HFF-Myc (cell line): ENCODE data around the gene MAN2B1.
A peak's percentile ranks its signal among the peaks of the same experiment; 100 is the strongest.
"Not testable (repeated sequence)": the region's sequence is repeated elsewhere in the genome, so short reads cannot be mapped to it uniquely, and the experiment has no call there.

Experiments
- DNase-seq: peaks from one replicate; pipeline ENCODE4 v3.0.0-alpha.2; 2011; ENCODE audit warnings: low read depth; ENCODE audit errors: extremely low read depth
- H3K4me3 ChIP-seq: replicated peaks from 2 replicates; pipeline ENCODE4 v1.5.1; 2011; ENCODE audit warnings: low read depth, mild to moderate bottlenecking, control low read depth, low read length
- TF ChIP-seq, protein P1 (sequence below): IDR thresholded peaks from 2 replicates; pipeline ENCODE4 v1.5.1; 2012; ENCODE audit warnings: mild to moderate bottlenecking, low read depth, low read length, control low read depth; ENCODE audit errors: missing control alignments

The MAN2B1 gene

DNA sequence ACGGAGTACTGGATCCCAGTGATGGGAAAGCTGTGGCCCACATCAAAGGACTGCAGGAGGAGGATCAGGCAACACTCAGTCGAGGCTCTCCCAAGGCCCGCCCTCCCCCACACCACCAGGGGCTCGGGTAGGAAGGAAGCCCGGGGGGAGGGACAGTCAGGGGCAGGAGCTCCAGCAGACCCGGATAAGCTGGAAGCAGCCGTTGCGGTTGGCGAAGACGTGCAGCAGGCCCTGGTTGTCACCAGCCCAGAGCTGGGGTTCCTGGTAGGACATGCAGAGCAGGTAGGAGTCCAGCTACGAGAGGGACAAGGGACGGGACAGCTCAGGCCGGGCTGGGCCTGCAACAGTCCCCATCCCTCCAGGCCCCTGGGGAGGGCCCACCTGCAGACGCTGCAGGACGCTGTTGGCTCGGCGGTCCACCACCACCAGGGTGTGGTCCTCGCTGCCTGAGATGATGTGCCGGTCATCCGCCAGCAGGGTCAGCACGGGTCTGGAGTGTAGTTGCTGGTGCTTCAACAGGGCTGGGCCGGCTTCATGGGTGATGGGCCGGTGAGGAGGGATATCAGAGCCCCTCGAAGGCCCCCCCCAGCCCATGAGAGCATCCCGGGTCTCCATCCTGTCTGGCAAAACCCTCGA is 23.2 kb upstream of the MAN2B1 start:
- no peak overlapping the region for H3K4me3 ChIP-seq
- DNase-seq: no peak
- TF ChIP-seq, protein P1, sequence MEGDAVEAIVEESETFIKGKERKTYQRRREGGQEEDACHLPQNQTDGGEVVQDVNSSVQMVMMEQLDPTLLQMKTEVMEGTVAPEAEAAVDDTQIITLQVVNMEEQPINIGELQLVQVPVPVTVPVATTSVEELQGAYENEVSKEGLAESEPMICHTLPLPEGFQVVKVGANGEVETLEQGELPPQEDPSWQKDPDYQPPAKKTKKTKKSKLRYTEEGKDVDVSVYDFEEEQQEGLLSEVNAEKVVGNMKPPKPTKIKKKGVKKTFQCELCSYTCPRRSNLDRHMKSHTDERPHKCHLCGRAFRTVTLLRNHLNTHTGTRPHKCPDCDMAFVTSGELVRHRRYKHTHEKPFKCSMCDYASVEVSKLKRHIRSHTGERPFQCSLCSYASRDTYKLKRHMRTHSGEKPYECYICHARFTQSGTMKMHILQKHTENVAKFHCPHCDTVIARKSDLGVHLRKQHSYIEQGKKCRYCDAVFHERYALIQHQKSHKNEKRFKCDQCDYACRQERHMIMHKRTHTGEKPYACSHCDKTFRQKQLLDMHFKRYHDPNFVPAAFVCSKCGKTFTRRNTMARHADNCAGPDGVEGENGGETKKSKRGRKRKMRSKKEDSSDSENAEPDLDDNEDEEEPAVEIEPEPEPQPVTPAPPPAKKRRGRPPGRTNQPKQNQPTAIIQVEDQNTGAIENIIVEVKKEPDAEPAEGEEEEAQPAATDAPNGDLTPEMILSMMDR: no peak

DNA sequence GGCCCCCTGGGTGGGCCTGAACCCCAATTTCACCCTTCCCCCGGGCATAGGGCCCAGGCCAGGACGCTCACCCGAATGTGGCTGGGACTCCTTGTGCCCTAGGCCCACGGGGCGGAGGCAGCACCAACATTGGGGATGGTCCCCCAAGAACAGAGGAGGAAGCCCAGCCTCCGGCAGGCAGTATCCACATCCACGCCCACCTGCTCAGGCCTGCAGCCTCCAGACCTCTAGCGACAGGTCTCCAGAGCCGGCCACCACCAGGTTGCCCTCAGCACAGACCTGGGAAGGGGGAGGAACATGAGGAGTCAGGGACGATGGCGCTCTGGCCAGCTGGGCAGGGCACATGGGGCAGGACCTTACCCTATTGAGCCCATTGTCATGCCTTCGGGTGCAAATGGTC is 22.5 kb upstream of the MAN2B1 start:
- no peak for DNase-seq
- H3K4me3 ChIP-seq: no peak overlapping the region
- TF ChIP-seq, protein P1: no peak

DNA sequence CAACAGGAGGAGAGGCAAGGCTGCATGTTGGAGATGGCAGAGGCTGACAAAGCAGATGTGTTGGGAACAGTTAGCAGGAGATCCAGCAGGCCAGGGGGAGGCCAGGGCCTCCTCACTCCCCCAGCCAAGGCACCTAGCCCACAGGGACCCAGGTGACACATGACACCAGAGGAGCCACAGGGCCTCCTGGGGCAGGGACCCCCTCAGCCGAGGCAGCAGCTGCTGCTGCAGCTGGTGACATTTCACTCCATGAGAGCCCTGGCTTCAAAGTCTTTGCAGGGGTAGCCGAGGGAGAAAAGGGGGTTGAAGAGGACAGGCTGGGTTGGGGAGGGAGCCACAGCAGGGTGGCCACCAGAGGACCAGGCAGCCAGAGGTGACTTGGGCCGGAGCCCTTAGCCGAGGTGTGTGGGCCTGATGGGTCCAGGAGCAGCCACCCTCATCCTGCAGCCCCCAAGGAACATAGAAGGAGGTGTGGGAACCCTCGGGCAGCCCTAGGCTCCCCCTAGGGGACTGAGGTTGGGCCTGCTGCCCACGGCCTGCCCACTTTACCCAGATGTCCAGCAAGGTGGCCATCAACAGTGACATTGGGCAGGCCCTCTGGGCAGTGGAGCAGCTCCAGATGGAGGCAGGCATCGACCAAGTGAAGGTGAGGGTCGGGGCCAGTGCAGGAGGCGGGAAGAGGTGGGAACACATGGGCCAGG is 21.1 kb upstream of the MAN2B1 start, which contains the start of gene GNG14:
GNG14 (plus strand) TSS at position 503 of the 701 bp plus-strand sequence; CDS start at position 554, 51 bp downstream.
- H3K4me3 ChIP-seq: no peak within 1 kb of the TSS
- TF ChIP-seq, protein P1: no peak
- no peak for DNase-seq

DNA sequence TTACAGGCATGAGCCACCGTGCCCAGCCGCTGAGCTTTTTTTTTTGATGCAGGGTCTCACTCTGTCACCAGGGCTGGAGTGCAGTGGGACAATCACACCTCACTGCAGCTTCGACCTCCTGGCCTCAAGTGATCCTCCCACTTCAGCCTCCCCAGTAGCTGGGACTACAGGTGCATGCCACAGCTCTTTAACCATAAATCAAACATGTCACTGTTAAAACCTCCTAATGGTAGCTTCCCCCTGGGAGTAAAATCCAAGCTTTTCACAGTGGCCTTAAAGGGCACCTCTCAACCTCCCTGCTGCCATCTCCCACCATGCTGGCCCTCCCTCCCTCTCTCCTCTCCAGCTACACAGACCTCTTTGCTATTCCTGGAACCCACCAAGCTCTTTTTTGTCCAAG is 19.3 kb upstream of the MAN2B1 start:
- H3K4me3 ChIP-seq: no peak overlapping the region
- no peak for DNase-seq
- TF ChIP-seq, protein P1: no peak

DNA sequence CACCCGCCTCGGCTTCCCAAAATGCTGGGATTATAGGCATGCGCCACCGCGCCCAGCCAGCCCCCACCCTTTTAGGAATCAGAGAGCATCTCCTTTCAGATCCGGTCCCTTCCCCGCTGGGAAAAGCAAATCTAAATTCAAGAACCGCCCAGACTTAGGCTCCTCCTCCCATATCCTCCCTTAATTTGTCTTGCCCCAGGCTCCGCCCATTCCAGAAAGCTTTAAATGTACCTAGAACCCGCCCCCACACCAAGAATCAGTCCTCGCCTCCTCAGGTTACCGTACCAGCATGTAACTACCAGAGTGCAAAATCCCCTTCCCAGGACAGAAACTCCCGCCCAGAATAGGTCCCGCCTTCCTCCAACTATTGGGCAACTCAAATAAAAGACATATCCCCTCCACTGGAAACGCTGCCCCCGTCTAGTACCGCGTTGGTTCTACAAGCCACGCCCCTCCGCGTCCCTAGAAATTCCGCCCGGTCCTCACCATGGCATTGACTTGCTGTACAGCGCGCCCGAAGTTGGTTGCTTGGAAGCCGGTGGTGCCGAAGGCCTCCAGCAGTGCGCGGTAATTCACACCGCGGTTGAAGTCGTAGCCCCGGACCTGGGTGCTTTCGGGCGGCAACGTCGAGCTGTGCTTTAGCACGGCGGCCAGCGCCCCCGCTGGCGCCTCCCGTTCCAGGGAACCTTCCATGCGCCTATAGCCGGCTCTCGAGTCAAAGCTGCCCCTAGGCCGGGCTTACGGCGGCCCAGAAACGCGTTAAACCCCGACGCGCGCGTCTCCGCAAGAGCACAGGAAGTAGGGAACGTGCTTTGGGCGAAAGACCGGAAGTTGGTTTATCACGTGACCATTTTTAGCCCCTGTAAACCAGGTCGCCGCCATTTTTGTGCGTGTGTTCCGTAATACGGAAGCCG is 14.8 kb upstream of the MAN2B1 start, which contains the start of gene DHPS:
DHPS (minus strand) TSS at position 807 of the 914 bp plus-strand sequence; CDS start at position 693, 114 bp downstream.
- TF ChIP-seq, protein P1: no peak
- H3K4me3 ChIP-seq: peak within 1 kb of the TSS; percentile 89
- DNase-seq: peak; percentile 99

DNA sequence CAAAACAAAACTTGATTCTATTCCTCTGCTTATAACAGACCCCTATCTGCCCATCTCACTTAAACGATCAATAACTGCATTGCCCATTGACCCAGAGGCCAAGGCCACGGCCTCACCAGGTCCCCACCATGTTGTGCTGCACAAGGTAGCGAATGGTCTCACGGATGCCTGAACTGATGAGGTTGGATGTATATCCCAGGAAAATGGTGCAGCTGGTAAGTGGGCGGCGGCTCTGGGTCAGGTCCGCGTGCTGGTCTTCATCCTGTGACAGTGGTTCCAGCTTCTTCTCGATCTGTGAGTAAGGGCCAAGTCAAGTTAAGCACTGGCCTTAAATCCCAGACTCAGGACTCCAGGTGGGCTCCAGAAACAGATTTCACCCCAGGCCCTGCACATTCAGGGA is 13.5 kb upstream of the MAN2B1 start:
- peak overlapping the region; percentile 89; the same call in 1 of the 2 replicates for H3K4me3 ChIP-seq
- DNase-seq: no peak
- TF ChIP-seq, protein P1: no peak

DNA sequence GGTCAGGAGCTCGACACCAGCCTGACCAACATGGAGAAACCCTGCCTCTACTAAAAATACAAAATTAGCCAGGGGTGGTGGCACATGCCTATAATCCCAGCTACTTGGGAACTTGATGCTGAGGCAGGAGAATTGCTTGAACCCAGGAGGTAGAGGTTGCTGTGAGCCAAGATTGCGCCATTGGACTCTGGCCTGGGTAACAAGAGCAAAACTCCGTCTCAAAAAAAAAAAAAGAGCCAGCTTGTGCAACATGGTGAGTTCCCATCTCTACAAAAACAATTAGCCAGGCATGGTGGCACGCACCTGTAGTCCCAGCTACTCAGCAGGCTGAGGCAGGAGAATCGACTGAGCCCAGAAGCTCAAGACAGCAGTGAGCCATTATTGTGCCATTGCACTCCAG is 11.5 kb upstream of the MAN2B1 start:
- not testable (repeated sequence) for DNase-seq, H3K4me3 ChIP-seq
